K562 (cell line): ENCODE results near the gene ERMP1. TPM values are rescaled to one million over a fixed set of nuclear protein-coding genes. Genes with fewer than 3 reads are reported as not detected.
"Not testable (repeated sequence)": the region's sequence is repeated elsewhere in the genome, so short reads cannot be mapped to it uniquely, and the experiment has no call there.

ENCODE experiments used
- ATAC-seq: fragments of 200-7000 bp; cut with Tn5 transposase; 3 replicates; pipeline ENCODE4 v1.9.1; 2020; ENCODE audit warnings: moderate library complexity
- BruUV-seq: library from RNA; stranded (reverse); fragments of 400-500 nt; replicated peaks from 2 replicates; lab custom pipeline; 2021; lab: Mats Ljungman, UMichigan
- CTCF ChIA-PET: fragments of 300-600 bp; formaldehyde crosslinking; extraction: SDS; loops from one replicate; lab custom pipeline; 2021; ENCODE audit warnings: low intra/inter-chr PET ratio; lab: Yijun Ruan, JAX
- POLR2A ChIA-PET: fragments of 300-600, 350-650 bp; sonication (Branson Sonifier 250); formaldehyde crosslinking; extraction: SDS; loops from one replicate; lab custom pipeline; 2021; ENCODE audit warnings: antibody characterized with exemption, inconsistent platforms; lab: Yijun Ruan, JAX
- DNase-seq, 4 experiments: peaks; one replicate each; pipeline versions ENCODE4 v3.0.0 to v3.0.0-alpha.2; 2011 to 2018; ENCODE audit warnings: low spot score in 3 of 4, mixed read lengths in 3 of 4; ENCODE audit errors: extremely low read depth in 1 of 4
- FAIRE-seq: peaks from 2 replicates; lab custom pipeline; 2011; peaks lifted over from hg19 to GRCh38; lab: Jason Lieb, UNC
- H2AFZ ChIP-seq: 2 replicates; pipeline ENCODE4 v1.6.0; 2011; ENCODE audit warnings: low read depth, low read length, control low read depth, inconsistent platforms
- H3K27ac ChIP-seq: fragments of 200-600 bp; 3 replicates; pipeline ENCODE4 v1.8.0; 2011; ENCODE audit warnings: low read depth, mild to moderate bottlenecking, control low read depth, inconsistent platforms, low read length, moderate library complexity, mixed read lengths; ENCODE audit errors: extremely low read depth
- H3K27me3 ChIP-seq, 2 experiments: fragments of 300-600 bp in 1 of 2; 2 replicates in 1 of 2; 3 replicates in 1 of 2; pipeline versions ENCODE4 v1.6.0 to v1.8.0; 2011; ENCODE audit warnings: inconsistent platforms in 2 of 2, low read length in 2 of 2, mild to moderate bottlenecking in 1 of 2, mixed read lengths in 1 of 2, moderate library complexity in 1 of 2; ENCODE audit not compliant: control insufficient read depth in 2 of 2, insufficient read depth in 2 of 2
- H3K36me3 ChIP-seq: fragments of 300-600 bp; 3 replicates; pipeline ENCODE4 v1.8.0; 2011; ENCODE audit warnings: mild to moderate bottlenecking, low read length, inconsistent platforms; ENCODE audit not compliant: control insufficient read depth, insufficient read depth
- H3K4me1 ChIP-seq, 2 experiments: fragments of 200-600 bp in 1 of 2; replicated peaks in 1 of 2; 2 replicates in 1 of 2; 3 replicates in 1 of 2; pipeline versions ENCODE4 v1.5.1 to v1.8.0; 2011; ENCODE audit warnings: inconsistent platforms in 2 of 2, low read length in 2 of 2, mild to moderate bottlenecking in 1 of 2, mixed read lengths in 1 of 2, moderate library complexity in 1 of 2; ENCODE audit not compliant: control insufficient read depth in 2 of 2, insufficient read depth in 2 of 2
- H3K4me2 ChIP-seq: 2 replicates; pipeline ENCODE4 v1.6.1; 2011; ENCODE audit warnings: low read length, control low read depth, inconsistent platforms, mixed read lengths; ENCODE audit not compliant: insufficient read depth
- H3K4me3 ChIP-seq: fragments of 200-600 bp; sonication (generic), shearing (Covaris generic); 2 replicates; pipeline ENCODE4 v1.5.1; 2016; ENCODE audit warnings: control low read depth, inconsistent platforms
- H3K79me2 ChIP-seq: fragments of 200-600 bp; 3 replicates; pipeline ENCODE4 v1.8.0; 2011; ENCODE audit warnings: low read length, inconsistent platforms; ENCODE audit not compliant: control insufficient read depth, insufficient read depth
- H3K9ac ChIP-seq, 2 experiments: 2 replicates each; pipeline versions ENCODE4 v1.6.0 to v1.6.1; 2011; ENCODE audit warnings: low read depth in 2 of 2, low read length in 2 of 2, control low read depth in 1 of 2, inconsistent platforms in 1 of 2, mild to moderate bottlenecking in 1 of 2, mixed read lengths in 1 of 2; ENCODE audit not compliant: insufficient read depth in 1 of 2
- H3K9me1 ChIP-seq: one replicate; pipeline ENCODE4 v1.6.0; 2011; ENCODE audit warnings: inconsistent platforms, mild to moderate bottlenecking, low read length, moderate library complexity; ENCODE audit not compliant: control insufficient read depth, insufficient read depth
- H3K9me3 ChIP-seq: replicated peaks from 2 replicates; pipeline ENCODE4 v1.5.1; 2011; ENCODE audit warnings: low read depth, low read length, inconsistent platforms; ENCODE audit not compliant: control insufficient read depth, insufficient read depth
- H4K20me1 ChIP-seq: replicated peaks from 2 replicates; pipeline ENCODE4 v1.6.1; 2011; ENCODE audit warnings: low read length, inconsistent platforms, mixed read lengths; ENCODE audit not compliant: control insufficient read depth, insufficient read depth
- RBM25 ChIP-seq: fragments of 200-400 bp; formaldehyde crosslinking; IDR thresholded peaks from 2 replicates; pipeline ENCODE4 v1.6.1; 2018; ENCODE audit warnings: low read length, low read depth, moderate library complexity; ENCODE audit not compliant: severe bottlenecking
- ZNF146 ChIP-seq: IDR thresholded peaks from one replicate; pipeline ENCODE4 v1.6.1; 2018; ENCODE audit warnings: missing compliant biosample characterization; ENCODE audit not compliant: unreplicated experiment
- WGBS: fragments of 100-300 bp; shearing (Covaris generic); methylation state at CpG from one replicate; pipeline ENCODE4 v1.1.6; 2016; ENCODE audit warnings: low coverage, mixed read lengths; ENCODE audit not compliant: insufficient coverage; ENCODE audit errors: missing lambda C conversion rate; 5-methylcytosine and 5-hydroxymethylcytosine counted together
- in situ Hi-C: fragments of 300-500 bp; cut with MboI; formaldehyde crosslinking; loops from 4 replicates; pipeline ENCODE4 v1.15.0; 2018; ENCODE audit warnings: inconsistent platforms, mixed read lengths
- intact Hi-C: fragments of 100-400 bp; cut with micrococcal nuclease; formaldehyde crosslinking; loops from 2 replicates; pipeline ENCODE4 v1.14.2; 2022
- polyA plus RNA-seq, 8 experiments: library from polyadenylated mRNA; depleted of rRNA in 4 of 8; stranded (reverse) in 5 of 8; unstranded in 3 of 8; fragments of >200 nt; fragmentation: Nextera tagmentation in 2 of 8; fragmentation: Illumina TruSeq in 1 of 8; extraction: Ambion mirVana in 2 of 8; extraction: Trizol in 1 of 8; gene quantifications; 2 replicates each; pipeline versions ENCODE4 v1.2.1 to v1.2.3, GENCODE V29; 2011 to 2014; ENCODE audit warnings: inconsistent platforms in 1 of 8, missing spikeins in 1 of 8
- total RNA-seq, 7 experiments: library from RNA; depleted of rRNA in 6 of 7; stranded (reverse); fragments of >200 nt in 6 of 7; fragmentation: Illumina TruSeq in 2 of 7; extraction: Trizol in 2 of 7; gene quantifications; 2 replicates each; pipeline versions ENCODE4 v1.2.1 to v1.2.3, GENCODE V29; 2011 to 2021; ENCODE audit warnings: low replicate concordance in 1 of 7

ERMP1 gene
- total and polyA plus RNA-seq, 9 of the 15 experiments (the other 6 are each of a cell fraction or from before 2014, with no cell fraction given) = 2.5 to 26.3 (median 12.6) TPM

GRCh38 chr9:5783420-5783819 is 49.5 kb downstream of the ERMP1 start:
- CTCF ChIA-PET, in situ Hi-C loops: not testable (repeated sequence)

GRCh38 chr9:5779705-5780218 is 53.2 kb downstream of the ERMP1 start:
- H4K20me1 ChIP-seq, H3K9ac ChIP-seq, H3K27ac ChIP-seq, POLR2A ChIA-PET, H3K79me2 ChIP-seq, FAIRE-seq, H2AFZ ChIP-seq, H3K4me1 ChIP-seq, ATAC-seq, H3K9me1 ChIP-seq, CTCF ChIA-PET, intact Hi-C loops, H3K4me3 ChIP-seq, H3K27me3 ChIP-seq, H3K4me2 ChIP-seq, in situ Hi-C loops, BruUV-seq: not testable (repeated sequence)
- Histone ChIP-seq H3K36me3 (peaks cover 57% of the 10 kb centered on the region), H3K9me3 (peaks cover 15% of the 10 kb centered on the region)
- DNase-seq = peak in 1 of 4 experiments; percentile 2
- 83% methylated on average over 3 of the region's 4 CpGs for WGBS

More at GRCh38 chr9:5783420-5783819, 49.5 kb downstream of the ERMP1 start:
- H3K9me3 ChIP-seq = peaks cover 13% of the 10 kb centered on the region
- H3K79me2 ChIP-seq, FAIRE-seq, H3K4me1 ChIP-seq, H4K20me1 ChIP-seq, H3K9ac ChIP-seq, DNase-seq, H3K9me1 ChIP-seq, H3K27me3 ChIP-seq, intact Hi-C loops, H3K4me3 ChIP-seq, H3K4me2 ChIP-seq, H2AFZ ChIP-seq, ATAC-seq, BruUV-seq, POLR2A ChIA-PET, H3K27ac ChIP-seq: not testable (repeated sequence)
- TF ChIP-seq RBM25 = peak; percentile 33
- peak; percentile 69 for TF ChIP-seq ZNF146 (CRISPR knock-in tag)
- peaks cover 56% of the 10 kb centered on the region for H3K36me3 ChIP-seq
- 100% methylated on average over 3 of the region's 3 CpGs for WGBS
